Measurements from ENCODE around the gene SLAMF8.

The SLAMF8 gene

DNA sequence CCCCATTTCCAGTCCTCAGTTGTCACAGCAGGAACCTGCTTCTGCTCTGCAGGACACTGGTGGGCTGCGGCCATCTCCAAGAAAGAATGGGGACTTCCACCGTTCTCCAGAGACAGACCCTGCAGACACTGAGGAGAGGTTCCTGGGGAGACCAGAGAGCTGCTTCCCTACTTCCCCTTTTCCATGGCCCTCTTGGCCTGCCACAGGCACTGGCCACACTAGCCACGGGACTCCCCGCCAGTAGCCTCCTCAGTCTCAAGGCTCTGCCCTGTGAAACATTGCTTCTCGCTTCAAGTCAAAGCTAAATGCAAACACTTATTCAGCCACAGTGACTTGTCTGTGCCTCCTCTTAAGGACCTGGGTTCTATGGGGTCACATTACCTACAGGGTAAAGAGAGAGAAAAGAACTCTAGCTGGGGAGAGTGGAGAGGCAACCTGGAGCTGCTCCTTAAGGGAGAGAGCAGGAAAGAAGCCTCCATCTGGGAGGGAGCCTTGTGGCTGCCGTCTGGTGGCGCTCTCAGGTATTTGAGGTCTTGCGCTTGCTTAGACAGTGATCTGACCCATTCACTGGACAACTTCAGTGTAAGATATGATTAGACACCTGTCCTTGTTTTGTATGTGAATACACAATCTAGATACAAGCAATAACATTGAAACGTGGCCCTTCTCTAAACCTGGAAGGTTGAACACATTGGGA, 5.4 kb upstream of the SLAMF8 start:
- DNase-seq: peak in 1 of 6 experiments; percentile 14

DNA sequence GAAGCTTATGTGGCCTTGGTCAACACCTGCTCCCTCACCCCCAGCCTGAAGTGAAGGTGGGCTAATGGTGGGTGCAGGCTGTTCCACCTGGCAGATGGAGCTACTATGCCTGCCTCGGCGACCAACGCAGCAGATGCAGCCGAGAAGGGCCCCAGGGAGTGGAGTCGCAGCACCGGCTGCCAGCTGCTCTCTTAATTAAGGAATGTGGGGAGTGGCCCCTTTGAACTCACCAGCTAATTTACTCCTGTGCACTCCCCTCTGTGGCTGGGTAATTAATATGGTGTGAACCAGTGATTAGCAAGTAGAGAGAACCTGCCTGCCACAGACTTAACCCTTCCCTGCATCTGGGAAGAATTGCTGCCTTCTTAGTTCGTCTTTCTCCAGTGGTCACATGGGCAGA, 3.3 kb upstream of the SLAMF8 start:
- DNase-seq: no peak

DNA sequence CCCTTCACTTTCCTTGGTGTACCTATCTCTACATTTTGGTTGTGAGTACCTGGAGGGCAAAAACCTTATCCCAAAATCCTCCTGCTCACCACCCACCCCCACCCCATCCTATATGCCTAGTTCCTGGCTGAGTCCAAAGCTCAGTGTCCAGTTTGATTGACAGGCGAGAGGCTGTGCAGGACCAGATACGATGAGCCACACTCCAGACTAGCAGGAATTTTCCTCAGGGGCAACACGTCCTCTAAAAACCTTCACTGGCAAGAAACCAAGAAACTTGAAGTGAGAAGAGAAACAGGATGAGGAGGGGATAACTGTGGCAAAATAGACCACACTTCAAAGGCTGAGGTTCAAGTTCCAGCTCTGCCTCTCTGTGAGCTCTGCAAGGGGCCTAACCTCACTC, 1.1 kb upstream of the SLAMF8 start:
- DNase-seq: no peak

DNA sequence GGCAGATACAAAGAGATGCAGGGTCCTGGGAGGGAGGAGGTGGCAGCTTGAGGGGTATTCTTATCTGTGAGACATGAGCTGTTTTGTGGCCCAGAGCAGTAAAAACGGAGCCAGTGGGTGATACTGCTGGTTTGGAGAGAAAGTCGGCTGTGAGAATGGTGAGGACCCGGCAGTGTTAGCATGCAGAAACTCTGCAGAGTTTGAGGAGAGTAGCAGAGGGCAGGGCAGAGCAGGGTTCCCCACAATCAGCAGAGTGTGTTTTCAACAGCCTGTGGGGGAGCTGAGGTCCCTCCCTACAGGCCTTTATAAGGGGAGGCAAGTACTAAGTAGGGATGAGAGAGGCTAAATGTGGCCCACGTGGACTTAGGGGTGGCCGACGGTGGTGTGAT, 423 bp downstream of the SLAMF8 start:
- DNase-seq: no peak

DNA sequence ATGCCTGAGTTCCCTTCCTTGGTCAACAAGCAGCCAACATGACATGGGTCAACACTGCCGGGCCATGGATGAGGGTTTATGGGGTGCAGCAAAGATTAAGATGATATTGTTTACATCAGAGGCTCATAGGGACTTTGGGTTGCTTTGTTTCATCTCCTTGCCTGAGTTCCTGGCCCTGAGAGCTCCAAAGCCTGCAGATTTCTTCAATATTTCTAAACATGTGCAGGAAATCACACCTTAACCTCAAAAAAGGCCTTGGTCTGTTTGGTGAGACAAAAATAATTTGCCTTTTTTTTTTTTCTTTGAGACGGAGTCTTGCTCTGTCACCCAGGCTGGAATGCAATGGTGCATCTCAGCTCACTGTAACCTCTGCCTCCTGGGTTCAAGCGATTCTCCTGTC, 876 bp downstream of the SLAMF8 start:
- no peak for DNase-seq

DNA sequence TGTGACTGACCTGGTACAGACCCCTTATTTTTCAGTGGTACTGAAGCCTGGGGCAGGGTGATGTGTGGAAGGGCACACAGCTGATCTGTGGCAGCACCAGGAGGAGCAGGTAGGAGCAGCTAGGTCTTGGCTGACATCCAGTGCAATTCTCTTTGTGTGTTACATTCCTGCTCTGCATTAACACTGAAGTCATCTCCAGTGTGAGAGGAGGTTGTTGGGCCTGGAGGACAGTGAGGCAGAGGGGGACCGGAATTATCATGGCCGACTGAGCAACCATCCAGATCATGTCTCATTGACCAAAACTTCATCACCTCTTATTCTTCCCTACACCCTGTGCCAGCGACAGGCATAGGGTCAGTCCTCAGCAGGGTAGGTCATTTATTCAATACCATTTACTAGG, 1.5 kb downstream of the SLAMF8 start:
- no peak for DNase-seq

DNA sequence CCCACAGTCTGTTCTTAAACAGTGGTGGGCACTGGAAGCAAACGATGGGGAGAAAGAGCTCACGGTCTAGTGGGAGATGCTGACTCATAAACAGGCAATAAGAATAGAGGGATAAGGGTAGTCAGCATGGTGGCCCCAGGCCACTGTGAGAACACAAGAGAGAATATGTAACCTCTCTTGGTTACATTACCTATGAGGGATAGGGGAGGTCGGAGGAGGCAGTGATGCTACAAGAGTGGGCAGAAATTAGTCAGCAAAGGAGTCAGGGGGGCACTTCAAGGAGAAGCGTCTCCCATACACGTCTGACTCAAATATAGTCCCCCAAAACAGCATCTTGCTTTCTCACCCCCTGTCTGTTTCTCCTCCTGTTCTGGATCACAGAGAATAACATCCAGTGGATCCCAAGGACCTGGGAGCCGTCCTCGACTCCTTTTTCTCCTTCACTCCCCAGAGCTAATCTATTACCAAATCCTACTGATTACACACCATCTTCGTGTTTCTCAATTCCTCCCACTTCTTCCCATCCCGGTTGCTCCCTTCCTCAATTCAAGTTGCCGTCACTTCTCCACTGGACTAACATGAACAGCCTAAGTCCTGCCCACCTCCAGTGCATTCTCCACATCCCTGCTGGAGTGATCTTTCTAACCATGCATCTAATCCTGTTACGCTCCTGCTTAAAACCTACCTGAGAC, 2.1 kb downstream of the SLAMF8 start:
- no peak for DNase-seq

DNA sequence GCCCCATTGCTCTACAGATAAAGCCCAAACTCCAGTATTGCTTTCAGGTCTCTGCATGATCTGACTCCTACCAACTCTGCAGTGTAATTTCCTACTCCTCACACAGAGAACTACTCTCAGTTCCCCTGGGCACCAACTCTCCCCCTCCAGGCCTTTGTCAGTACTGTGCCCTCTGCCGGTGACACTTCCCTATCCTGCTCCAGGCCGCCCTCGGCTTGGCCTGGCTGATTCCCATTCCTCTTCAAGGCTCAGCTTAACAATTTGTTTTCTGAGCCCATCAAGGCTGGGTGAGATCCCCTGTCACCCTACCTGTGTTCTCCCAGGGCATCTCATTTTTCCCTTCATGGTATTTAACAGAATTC, 2.6 kb downstream of the SLAMF8 start:
- no peak for DNase-seq

DNA sequence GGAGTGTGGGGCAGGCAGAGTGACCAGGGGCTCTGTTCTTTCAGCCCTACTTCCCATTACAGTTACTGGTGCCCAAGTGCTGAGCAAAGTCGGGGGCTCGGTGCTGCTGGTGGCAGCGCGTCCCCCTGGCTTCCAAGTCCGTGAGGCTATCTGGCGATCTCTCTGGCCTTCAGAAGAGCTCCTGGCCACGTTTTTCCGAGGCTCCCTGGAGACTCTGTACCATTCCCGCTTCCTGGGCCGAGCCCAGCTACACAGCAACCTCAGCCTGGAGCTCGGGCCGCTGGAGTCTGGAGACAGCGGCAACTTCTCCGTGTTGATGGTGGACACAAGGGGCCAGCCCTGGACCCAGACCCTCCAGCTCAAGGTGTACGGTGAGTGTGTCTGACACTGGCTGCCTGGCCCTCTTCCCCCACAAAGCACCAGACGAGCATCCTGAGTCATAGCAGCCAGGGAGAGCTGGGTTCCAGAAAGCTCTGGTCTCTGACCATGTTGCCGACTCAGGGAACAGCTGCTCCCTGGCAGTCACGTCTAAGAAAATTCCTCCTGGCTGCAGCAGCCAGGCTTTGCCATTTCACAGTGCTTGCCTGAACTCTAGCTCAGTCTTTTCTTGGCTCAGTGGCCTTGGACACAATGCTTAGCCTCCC, 3.3 kb downstream of the SLAMF8 start:
- DNase-seq: no peak

DNA sequence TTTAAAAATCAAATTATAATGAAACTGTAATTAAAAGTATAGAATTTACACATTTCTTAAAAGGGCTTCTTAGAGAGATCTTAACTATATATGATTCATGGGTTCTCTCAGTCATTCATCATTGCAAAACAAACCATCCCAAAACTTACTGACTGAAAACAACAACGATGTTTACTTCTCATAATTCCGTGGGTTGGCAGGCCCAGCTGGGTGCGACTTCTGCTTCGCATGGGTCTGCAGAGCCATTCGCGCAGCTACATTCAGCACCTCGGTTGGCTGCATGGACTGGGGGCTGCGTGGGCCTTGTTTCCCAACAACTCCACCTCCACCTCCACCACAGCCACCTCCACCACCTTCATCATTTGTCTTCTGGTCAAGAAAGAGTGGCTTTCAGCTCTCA, 4.0 kb downstream of the SLAMF8 start:
- DNase-seq: no peak

DNA sequence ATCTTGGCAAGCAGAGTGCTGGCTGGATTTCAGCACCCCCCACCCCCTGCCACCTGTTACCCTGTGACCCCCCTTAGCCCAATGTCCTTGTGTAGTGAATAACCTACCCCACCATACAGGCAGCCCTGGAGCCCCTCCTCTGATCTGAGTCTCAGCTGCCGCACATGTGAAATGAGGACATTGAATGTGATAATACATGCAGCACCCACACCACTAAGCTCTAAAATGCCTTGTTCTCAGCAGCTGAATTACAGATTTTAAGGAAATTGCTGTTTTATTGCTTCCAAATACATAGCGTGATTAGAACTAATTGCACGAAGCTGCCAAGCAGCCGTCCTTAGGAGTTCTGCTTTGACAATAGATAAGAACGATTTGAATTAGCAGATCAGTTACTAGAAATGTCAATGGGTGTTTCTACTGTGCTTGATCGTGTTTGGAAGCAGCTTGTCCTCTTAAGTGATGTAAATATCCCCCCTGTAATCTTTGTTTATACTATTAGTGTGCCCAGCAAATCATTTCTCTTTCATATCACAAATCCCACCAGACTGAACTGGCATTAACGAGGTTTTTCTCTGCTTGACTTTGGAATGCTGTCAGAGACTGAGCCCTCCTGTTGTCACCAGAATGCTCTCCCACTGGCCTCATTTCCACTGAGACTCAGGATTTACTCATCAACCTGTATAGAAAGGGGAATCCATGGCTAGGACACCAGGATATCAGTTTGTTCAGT, 4.9 kb downstream of the SLAMF8 start:
- DNase-seq: no peak

DNA sequence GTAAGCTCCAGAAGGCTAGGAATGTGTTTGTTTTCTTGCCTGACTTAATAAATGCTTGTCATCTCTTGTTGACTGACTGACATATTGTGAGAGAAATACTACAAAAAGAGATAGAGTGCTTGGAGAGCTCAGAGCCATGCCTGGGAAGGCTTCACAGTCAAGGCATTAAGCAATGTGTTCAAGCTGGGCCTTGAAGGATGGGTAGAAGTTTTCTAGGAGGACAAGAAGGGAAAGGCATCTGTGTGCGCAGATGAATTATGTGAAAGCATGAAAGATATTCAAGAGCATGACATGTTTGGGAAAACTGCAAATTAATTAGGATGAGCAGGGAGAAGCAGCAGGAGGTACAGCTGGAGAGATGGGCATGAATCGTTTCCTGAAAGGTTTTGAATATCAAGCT, 5.6 kb downstream of the SLAMF8 start:
- DNase-seq: no peak

DNA sequence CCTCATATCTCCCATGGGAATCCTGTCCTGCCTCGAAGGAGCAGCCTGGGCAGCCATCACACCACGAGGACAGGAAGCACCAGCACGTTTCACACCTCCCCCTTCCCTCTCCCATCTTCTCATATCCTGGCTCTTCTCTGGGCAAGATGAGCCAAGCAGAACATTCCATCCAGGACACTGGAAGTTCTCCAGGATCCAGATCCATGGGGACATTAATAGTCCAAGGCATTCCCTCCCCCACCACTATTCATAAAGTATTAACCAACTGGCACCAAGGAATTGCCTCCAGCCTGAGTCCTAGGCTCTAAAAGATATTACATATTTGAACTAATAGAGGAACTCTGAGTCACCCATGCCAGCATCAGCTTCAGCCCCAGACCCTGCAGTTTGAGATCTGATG, 8.7 kb downstream of the SLAMF8 start:
- no peak for DNase-seq

DNA sequence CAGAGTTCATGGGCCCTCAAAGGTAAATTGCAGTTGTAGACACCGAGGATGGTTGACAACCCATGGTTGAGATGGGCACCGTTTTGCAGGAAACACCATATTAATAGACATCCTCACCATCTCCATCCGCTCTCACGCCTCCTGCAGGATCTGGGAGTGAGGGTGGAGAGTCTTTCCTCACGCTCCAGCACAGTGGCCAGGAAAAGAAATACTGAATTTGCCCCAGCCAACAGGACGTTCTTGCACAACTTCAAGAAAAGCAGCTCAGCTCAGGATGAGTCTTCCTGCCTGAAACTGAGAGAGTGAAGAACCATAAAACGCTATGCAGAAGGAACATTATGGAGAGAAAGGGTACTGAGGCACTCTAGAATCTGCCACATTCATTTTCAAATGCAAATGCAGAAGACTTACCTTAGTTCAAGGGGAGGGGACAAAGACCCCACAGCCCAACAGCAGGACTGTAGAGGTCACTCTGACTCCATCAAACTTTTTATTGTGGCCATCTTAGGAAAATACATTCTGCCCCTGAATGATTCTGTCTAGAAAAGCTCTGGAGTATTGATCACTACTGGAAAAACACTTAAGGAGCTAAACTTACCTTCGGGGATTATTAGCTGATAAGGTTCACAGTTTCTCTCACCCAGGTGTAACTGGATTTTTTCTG, 9.3 kb downstream of the SLAMF8 start:
- DNase-seq: no peak

DNA sequence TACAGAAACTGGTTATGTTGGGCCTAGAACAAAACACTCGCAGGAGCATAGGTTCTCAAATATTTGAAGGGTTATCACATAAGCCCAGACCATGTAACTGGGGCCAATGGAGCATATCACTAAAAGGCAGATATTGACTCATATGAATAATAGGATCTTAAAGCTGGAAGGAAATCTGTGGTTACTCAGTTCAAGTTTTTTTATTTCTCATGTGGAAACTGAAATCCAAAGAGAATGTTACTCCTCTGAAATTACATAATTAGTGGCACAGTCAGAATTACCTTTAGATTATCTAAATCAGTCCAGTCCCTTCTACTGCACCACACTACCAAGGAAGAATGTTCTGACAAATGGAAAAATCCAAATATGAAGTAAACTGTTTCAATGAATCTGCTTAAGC, 12.0 kb downstream of the SLAMF8 start:
- no peak for DNase-seq

DNA sequence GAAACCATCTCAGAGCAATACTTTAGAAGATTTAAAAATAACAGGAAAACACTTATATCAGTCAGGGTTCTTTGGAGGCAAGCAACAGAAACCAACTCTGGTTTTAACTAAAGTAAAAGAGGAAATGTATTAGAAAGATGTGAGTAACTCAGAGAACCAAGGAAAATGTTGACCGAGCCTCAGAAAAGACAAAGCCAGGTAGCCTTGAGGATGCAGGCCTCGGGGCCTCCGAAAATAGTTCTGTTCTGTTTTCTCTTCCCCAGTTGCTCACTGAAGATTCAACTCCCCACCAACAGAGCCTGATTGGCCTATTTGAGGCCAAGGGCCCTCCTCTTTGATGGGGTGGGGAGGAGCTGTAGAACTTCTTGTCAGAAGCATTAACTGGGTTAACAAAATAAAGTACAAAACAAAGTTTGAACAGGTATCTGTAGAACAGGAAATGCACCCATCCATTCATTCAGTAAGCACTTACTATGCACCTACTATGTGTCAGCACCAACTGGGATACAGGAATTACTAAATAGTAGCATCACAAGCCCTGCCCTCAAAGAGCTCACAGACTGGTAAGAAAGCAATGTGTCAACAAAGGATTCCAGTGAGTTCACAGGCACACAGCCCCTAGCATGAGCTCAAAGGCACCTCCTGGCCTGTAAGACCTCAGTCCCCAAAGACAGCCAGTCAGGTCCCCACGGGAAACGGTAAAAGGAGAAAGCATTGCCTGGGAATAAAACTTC, 12.6 kb downstream of the SLAMF8 start:
- no peak for DNase-seq

DNA sequence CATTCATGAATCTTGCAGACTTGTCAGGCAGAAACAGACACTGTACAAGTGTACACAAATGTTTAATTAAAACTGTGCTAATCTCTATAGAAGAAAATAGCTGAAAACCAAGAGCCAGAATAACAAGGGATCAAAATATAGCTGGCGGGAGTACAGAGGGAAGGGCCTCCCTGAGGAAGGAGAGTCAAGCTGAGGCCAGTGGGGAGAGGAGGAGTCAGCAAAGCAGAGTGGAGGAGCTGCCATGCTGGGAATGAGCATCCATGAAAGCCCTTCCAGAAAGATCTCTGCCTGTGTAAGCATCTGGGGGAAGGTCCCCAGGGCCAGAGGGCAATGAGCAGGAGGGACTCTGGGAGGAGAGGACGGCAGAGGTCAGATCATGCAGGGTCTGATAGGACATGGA, 15.1 kb downstream of the SLAMF8 start:
- no peak for DNase-seq

DNA sequence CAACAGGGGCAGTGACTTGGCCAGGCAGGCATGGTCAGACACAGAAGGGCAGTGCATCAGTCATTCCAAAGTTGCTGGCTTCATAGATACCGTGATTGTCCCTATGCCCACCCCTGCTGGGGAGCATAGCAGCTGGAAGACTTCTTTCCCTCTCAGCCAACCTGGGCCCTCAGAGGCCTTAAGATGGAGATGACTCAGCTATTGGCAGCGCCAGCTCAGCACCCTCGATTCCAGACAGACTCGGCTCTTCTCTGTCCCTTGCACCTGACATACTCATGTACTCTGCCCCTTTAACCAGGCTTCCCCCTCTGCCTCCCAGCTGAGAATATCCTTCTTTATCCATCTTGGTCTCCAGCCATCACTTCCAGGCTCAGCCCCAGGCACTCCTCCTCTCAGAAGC, 16.8 kb downstream of the SLAMF8 start:
- DNase-seq: no peak

DNA sequence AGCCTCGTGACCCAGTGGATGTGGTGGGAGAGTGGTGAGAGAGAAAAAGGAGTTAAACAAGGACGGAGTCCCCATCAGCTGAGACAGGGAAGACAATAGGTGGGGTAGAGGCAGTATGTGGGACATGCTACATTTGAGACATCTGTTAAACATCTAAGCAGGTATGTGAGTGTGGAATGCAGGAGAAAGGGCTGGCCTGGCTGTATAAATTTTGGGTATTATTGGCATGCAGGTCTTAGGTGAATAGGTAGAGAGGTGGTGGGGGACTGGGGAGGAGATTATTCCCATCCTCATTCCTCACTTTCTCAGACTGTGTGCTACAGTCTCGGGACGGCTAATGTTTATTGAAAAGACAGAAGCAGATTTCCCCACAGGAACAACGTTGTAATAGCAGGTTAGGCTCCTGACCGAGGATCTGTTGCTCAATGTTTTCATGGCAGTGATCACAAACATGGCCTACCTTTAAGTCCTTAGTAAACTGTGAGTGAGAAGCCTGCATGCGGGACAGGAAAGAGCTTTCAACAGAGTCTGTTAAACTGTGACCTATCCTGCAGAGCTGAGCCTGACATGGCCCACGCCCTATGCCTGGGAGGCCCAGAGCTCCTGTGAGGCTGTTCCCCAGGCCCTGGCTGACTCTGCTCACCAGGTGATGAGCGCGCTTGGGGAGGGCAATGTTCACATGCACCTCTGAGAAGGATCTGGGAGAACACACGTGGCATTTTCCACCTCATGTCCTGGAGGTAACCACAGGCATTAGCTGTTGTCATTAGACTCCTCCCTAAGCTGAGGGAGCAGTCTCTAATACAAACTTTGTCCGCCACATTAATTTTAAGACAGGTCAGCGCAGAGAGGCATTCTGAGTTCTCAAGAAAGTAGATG, 19.3 kb downstream of the SLAMF8 start:
- no peak for DNase-seq

DNA sequence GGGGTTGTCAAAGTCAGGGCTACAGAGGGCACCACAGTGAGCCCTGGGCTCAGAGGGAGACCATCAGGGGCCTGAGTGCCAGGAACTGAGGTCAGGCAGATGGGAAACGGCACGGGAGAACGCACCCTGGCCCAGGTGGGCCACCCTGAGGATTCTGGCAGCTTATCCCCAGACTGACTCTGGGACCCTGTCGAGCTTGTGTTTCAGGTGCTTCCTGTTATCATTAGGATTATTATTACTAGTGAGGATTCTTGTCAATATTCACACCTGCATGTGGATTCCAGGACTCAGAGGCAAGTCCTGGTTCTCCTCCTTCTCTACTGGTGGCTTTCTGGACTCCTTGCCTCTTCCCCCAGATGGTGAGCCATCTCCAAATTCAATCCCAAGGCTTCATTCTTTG, 20.6 kb downstream of the SLAMF8 start:
- no peak for DNase-seq

DNA sequence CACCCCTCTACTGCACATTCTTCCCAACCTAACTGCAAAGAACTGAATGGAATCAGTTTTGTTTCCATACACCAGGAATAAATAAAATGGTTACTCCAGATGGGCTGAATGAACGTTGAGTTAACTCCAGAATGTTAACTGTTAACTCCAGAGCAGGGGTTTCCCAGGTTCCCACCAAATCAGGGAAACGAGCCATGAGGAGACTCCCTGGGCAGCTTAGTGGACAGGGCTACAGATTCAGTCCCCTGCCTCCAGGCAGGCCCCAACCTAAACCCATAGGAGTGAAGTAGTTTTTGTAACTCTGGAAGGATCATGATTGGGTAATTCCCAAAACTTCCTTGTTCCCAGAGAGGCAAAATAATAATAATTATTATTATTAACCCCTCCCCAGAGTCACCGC, 21.7 kb downstream of the SLAMF8 start:
- DNase-seq: no peak

Data from stimulated activated naive CD4-positive, alpha-beta T cell (primary cell).